Measurements from ENCODE around the gene ATP6V0C.

- TF ChIP-seq, protein P1, sequence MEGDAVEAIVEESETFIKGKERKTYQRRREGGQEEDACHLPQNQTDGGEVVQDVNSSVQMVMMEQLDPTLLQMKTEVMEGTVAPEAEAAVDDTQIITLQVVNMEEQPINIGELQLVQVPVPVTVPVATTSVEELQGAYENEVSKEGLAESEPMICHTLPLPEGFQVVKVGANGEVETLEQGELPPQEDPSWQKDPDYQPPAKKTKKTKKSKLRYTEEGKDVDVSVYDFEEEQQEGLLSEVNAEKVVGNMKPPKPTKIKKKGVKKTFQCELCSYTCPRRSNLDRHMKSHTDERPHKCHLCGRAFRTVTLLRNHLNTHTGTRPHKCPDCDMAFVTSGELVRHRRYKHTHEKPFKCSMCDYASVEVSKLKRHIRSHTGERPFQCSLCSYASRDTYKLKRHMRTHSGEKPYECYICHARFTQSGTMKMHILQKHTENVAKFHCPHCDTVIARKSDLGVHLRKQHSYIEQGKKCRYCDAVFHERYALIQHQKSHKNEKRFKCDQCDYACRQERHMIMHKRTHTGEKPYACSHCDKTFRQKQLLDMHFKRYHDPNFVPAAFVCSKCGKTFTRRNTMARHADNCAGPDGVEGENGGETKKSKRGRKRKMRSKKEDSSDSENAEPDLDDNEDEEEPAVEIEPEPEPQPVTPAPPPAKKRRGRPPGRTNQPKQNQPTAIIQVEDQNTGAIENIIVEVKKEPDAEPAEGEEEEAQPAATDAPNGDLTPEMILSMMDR (conservative IDR thresholded peaks at IDR 0.05 in 1 of 2, IDR thresholded peaks at IDR 0.05 in 1 of 2; ENCODE audit: extremely low read depth in 1 of 2, insufficient read depth in 1 of 2, low read depth in 1 of 2, low read length in 2 of 2) = no peak
- TF ChIP-seq EZH2 (IDR thresholded peaks at IDR 0.05; ENCODE audit: borderline replicate concordance, low read length) = no peak
These were observed 17.0 kb downstream of the ATP6V0C start for GRCh38 chr16:2530629-2531318.
